HCT116 (cell line): Measurements from ENCODE around the gene TKFC. TPM values are rescaled to one million over a fixed set of nuclear protein-coding genes. Genes with fewer than 3 reads are reported as not detected.

ENCODE experiments used
- ATAC-seq: fragments of 200-7000 bp; cut with Tn5 transposase; 2 replicates; pipeline ENCODE4 v1.9.1; 2020; ENCODE audit warnings: mild to moderate bottlenecking, moderate library complexity
- BruUV-seq: library from RNA; stranded (reverse); fragments of 400-500 nt; replicated peaks from 2 replicates; lab custom pipeline; 2021; lab: Mats Ljungman, UMichigan
- CTCF ChIA-PET: fragments of 300-600 bp; sonication (Branson Sonifier 250); formaldehyde crosslinking; loops from one replicate; lab custom pipeline; 2021; ENCODE audit warnings: antibody characterized with exemption; lab: Charles Lee
- POLR2A ChIA-PET: fragments of 300-600, 350-600 bp; sonication (Branson Sonifier 250); formaldehyde crosslinking; loops from one replicate; lab custom pipeline; 2021; ENCODE audit warnings: antibody characterized with exemption; lab: Charles Lee
- RAD21 ChIA-PET, 2 experiments: fragments of 300-600 bp; sonication (Branson Sonifier 250); formaldehyde crosslinking; loops; one replicate each; lab custom pipeline; 2023; ENCODE audit warnings: low total read pairs in 2 of 2; ENCODE audit not compliant: uncharacterized antibody in 2 of 2, unreplicated experiment in 2 of 2, low non-redundant PET in 1 of 2; lab: Charles Lee
- DNase-seq: peaks from one replicate; pipeline ENCODE4 v3.0.0-alpha.2; 2010; ENCODE audit warnings: low read depth, low spot score
- H2AFZ ChIP-seq: fragments of 200-600 bp; shearing (Covaris generic), sonication (generic); 2 replicates; pipeline ENCODE4 v1.6.1; 2017; ENCODE audit warnings: low read depth, mixed run types, mixed read lengths, antibody characterized with exemption, low read length; ENCODE audit not compliant: poor library complexity, severe bottlenecking
- H3K27ac ChIP-seq: 2 replicates; pipeline ENCODE4 v1.5.1; 2012; ENCODE audit warnings: low read depth, low read length
- H3K27me3 ChIP-seq: fragments of 200-600 bp; sonication (generic); 2 replicates; pipeline ENCODE4 v1.6.1; 2016; ENCODE audit warnings: mixed run types, low read length, mixed read lengths; ENCODE audit not compliant: insufficient read depth
- H3K36me3 ChIP-seq, 2 experiments: fragments of 200-500 bp in 1 of 2; fragments of 200-600 bp in 1 of 2; sonication (Bioruptor generic) in 1 of 2; sonication (generic) in 1 of 2; 2 replicates each; pipeline versions ENCODE4 v1.5.1 to v1.6.1; 2014 to 2016; ENCODE audit warnings: low read length in 2 of 2, inconsistent platforms in 1 of 2, mixed read lengths in 1 of 2, mixed run types in 1 of 2; ENCODE audit not compliant: insufficient read depth in 2 of 2, control insufficient read depth in 1 of 2
- H3K4me1 ChIP-seq, 2 experiments: fragments of 200-600 bp in 1 of 2; sonication (generic) in 1 of 2; 2 replicates each; pipeline versions ENCODE4 v1.5.1 to v1.6.1; 2012 to 2017; ENCODE audit warnings: low read length in 2 of 2, inconsistent platforms in 1 of 2, mild to moderate bottlenecking in 1 of 2, mixed read lengths in 1 of 2, mixed run types in 1 of 2, moderate library complexity in 1 of 2; ENCODE audit not compliant: insufficient read depth in 2 of 2, control insufficient read depth in 1 of 2
- H3K4me2 ChIP-seq: fragments of 200-600 bp; sonication (generic); 2 replicates; pipeline ENCODE4 v1.6.1; 2017; ENCODE audit warnings: mixed run types, low read length, mixed read lengths
- H3K4me3 ChIP-seq, 2 experiments: fragments of 200-600 bp in 1 of 2; sonication (generic) in 1 of 2; replicated peaks in 1 of 2; 2 replicates each; pipeline ENCODE4 v1.5.1; 2011 to 2016; ENCODE audit warnings: low read length in 2 of 2, control low read depth in 1 of 2, low read depth in 1 of 2, mild to moderate bottlenecking in 1 of 2, mixed read lengths in 1 of 2, mixed run types in 1 of 2
- H3K79me2 ChIP-seq: fragments of 200-600 bp; sonication (generic); 2 replicates; pipeline ENCODE4 v1.6.1; 2017; ENCODE audit warnings: mild to moderate bottlenecking, mixed run types, low read length, moderate library complexity, mixed read lengths; ENCODE audit not compliant: insufficient read depth
- H3K9ac ChIP-seq: fragments of 200-600 bp; sonication (generic); 2 replicates; pipeline ENCODE4 v1.6.1; 2016; ENCODE audit warnings: low read length, mixed read lengths
- H3K9me2 ChIP-seq: fragments of 200-600 bp; sonication (generic), shearing (Covaris generic); 2 replicates; pipeline ENCODE4 v1.6.1; 2017; ENCODE audit warnings: mixed run types, mild to moderate bottlenecking, moderate library complexity; ENCODE audit not compliant: insufficient read depth
- H3K9me3 ChIP-seq, 2 experiments: fragments of 200-500 bp in 1 of 2; fragments of 200-600 bp in 1 of 2; sonication (Bioruptor generic) in 1 of 2; sonication (generic) in 1 of 2; 2 replicates each; pipeline ENCODE4 v1.6.1; 2014 to 2017; ENCODE audit warnings: low read length in 2 of 2, mixed read lengths in 2 of 2, inconsistent platforms in 1 of 2, low read depth in 1 of 2, mild to moderate bottlenecking in 1 of 2, mixed run types in 1 of 2, moderate library complexity in 1 of 2; ENCODE audit not compliant: control insufficient read depth in 1 of 2, insufficient read depth in 1 of 2
- H4K20me1 ChIP-seq: fragments of 200-600 bp; sonication (generic), shearing (Covaris generic); 2 replicates; pipeline ENCODE4 v1.6.1; 2017; ENCODE audit warnings: mixed run types, mild to moderate bottlenecking, moderate library complexity; ENCODE audit not compliant: insufficient read depth
- EZH2 ChIP-seq: fragments of 200-600 bp; sonication (generic); IDR thresholded peaks from 2 replicates; pipeline ENCODE4 v1.6.1; 2017; ENCODE audit warnings: antibody characterized with exemption, mixed run types
- FOSL1 ChIP-seq: IDR thresholded peaks from 2 replicates; pipeline ENCODE4 v1.6.1; 2012; ENCODE audit warnings: low read depth
- POLR2A ChIP-seq: IDR thresholded peaks from 2 replicates; pipeline ENCODE4 v1.7.0; 2011; ENCODE audit warnings: borderline replicate concordance; ENCODE audit not compliant: insufficient read depth, insufficient read length; ENCODE audit errors: extremely low read depth
- SP1 ChIP-seq: IDR thresholded peaks from 2 replicates; pipeline ENCODE4 v1.6.1; 2012; ENCODE audit warnings: low read depth
- ZBTB33 ChIP-seq: IDR thresholded peaks from 2 replicates; pipeline ENCODE4 v1.6.1; 2011; ENCODE audit warnings: mild to moderate bottlenecking, low read length, moderate library complexity; ENCODE audit not compliant: insufficient replicate concordance; ENCODE audit errors: extremely low read depth
- ZFX ChIP-seq: fragments of 450-650 bp; IDR thresholded peaks from 2 replicates; pipeline ENCODE4 v1.6.1; 2017
- intact Hi-C: fragments of 100-400 bp; cut with micrococcal nuclease; formaldehyde crosslinking; loops from 2 replicates; pipeline ENCODE4 v1.10.0; 2022
- total RNA-seq: library from RNA; stranded (reverse); gene quantifications from one replicate; pipeline ENCODE4 v1.2.1, GENCODE V29; 2021; ENCODE audit not compliant: unreplicated experiment
- TF ChIP-seq, protein P1 (sequence below), 3 experiments: fragments of 200-600 bp in 1 of 3; sonication (generic) in 1 of 3; IDR thresholded peaks in 2 of 3; conservative IDR thresholded peaks in 1 of 3; 2 replicates each; pipeline ENCODE4 v1.5.1; 2012 to 2017; ENCODE audit warnings: low read depth in 2 of 3, low read length in 2 of 3, antibody characterized with exemption in 1 of 3, borderline replicate concordance in 1 of 3, control low read depth in 1 of 3, mild to moderate bottlenecking in 1 of 3, mixed read lengths in 1 of 3, mixed run types in 1 of 3, moderate library complexity in 1 of 3; ENCODE audit not compliant: insufficient read depth in 1 of 3

TKFC gene
- total RNA-seq, 1 experiment from 2014 or later, result 156 TPM

DNA sequence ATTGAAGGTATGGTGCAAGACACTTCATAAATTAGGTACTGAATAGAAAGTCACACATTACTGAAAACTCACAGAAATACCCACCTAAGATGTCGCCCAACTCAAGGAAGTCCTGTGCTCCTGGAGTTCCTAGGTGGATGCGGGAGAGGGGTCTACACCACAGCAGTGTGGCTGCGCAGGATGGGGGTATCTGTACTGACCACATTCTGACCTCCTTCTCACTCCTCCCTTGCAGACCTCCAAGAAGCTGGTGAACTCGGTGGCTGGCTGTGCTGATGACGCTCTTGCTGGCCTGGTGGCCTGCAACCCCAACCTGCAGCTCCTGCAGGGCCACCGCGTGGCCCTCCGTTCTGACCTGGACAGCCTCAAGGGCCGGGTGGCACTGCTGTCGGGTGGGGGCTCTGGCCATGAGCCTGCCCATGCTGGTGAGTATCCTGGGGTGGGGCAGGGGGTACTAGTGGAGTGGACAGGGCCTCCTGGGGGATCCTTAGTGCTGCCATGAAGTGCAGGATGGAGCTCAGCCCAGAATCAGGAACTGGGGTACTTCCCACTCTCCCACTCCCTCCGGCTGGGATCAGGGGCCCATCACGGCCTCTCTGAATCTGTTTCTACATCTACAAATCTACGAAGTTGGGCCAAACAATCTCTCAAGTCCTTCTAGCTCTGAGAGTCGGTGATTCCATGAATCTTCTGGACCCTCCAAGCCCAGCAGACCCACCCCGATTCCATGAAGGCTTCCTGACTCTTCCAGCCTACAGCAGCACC, 4.9 kb downstream of the TKFC start:
- no peaks in the 10 kb centered on the region for H3K9me3 ChIP-seq
- peaks cover 5 to 9% of the 10 kb centered on the region in 2 experiments; a peak in 3 of 4 replicates for H3K36me3 ChIP-seq
- TF ChIP-seq FOSL1 (no peak), ZFX (no peak), SP1 (no peak), ZBTB33 (no peak)
- DNase-seq (no peak), ATAC-seq (no peak)
- H2AFZ ChIP-seq, result no peak overlapping the region
- POLR2A ChIA-PET, result no interaction called here
- no peaks in the 10 kb centered on the region for H3K27me3 ChIP-seq
- intact Hi-C loops, result loop anchor here (5.0 kb wide), 1 partner anchor 289 kb away; no protein-coding TSS in a partner anchor
- H3K79me2 ChIP-seq, result peaks cover 25% of the 10 kb centered on the region
- no peak overlapping the region for H3K4me2 ChIP-seq
- H3K27ac ChIP-seq, result no peak overlapping the region
- peaks cover 19 to 32% of the 10 kb centered on the region in 2 experiments for H3K4me1 ChIP-seq
- no peak overlapping the region for H3K9ac ChIP-seq
- H3K9me2 ChIP-seq, result no peaks in the 10 kb centered on the region
- BruUV-seq, result no TSS peak
- no peaks in the 10 kb centered on the region for H4K20me1 ChIP-seq
- H3K4me3 ChIP-seq, result no peak overlapping the region
- CTCF ChIA-PET, result interaction anchor here (4.6 kb wide), 1 partner anchor 46 kb away, joined by 120 read pairs; no protein-coding TSS in a partner anchor
- RAD21 ChIA-PET, result no interaction called here

DNA sequence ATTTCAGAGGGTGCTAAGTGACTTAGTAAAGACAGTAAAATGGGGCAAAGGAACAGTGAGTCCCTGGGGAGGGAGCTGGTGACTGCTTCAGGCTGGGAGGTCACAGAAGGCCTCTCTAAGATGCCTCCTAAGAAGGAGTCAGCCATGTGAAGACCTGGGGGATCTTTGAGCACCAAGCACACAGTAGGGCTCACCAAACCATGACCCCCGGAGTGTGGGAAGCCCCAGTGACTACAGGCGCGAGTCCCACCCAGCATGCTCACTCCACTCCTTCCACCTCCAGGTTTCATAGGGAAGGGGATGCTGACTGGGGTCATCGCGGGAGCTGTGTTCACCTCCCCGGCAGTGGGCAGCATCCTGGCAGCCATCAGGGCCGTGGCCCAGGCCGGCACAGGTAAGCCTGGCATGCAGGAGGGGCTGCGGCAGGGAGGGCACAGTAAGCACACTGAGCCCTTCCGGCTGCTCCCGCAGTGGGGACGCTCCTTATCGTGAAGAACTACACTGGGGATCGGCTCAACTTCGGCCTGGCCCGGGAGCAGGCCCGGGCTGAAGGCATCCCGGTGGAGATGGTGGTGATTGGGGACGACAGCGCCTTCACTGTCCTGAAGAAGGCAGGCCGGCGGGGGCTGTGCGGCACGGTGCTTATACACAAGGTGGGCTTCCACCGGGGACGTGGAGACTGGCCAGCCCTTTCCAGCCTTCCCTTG, 5.9 kb downstream of the TKFC start:
- Histone ChIP-seq H3K27me3 (no peaks in the 10 kb centered on the region), H4K20me1 (no peaks in the 10 kb centered on the region), H3K4me3 (no peak overlapping the region), H3K4me2 (no peak overlapping the region), H3K9ac (no peak overlapping the region)
- no peak for ATAC-seq
- intact Hi-C loops, result loop anchor here (5.0 kb wide), 1 partner anchor 288 kb away; no protein-coding TSS in a partner anchor
- POLR2A ChIA-PET, result no interaction called here
- TF ChIP-seq EZH2 (no peak), POLR2A (no peak)
- TF ChIP-seq, protein P1, sequence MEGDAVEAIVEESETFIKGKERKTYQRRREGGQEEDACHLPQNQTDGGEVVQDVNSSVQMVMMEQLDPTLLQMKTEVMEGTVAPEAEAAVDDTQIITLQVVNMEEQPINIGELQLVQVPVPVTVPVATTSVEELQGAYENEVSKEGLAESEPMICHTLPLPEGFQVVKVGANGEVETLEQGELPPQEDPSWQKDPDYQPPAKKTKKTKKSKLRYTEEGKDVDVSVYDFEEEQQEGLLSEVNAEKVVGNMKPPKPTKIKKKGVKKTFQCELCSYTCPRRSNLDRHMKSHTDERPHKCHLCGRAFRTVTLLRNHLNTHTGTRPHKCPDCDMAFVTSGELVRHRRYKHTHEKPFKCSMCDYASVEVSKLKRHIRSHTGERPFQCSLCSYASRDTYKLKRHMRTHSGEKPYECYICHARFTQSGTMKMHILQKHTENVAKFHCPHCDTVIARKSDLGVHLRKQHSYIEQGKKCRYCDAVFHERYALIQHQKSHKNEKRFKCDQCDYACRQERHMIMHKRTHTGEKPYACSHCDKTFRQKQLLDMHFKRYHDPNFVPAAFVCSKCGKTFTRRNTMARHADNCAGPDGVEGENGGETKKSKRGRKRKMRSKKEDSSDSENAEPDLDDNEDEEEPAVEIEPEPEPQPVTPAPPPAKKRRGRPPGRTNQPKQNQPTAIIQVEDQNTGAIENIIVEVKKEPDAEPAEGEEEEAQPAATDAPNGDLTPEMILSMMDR (IDR thresholded peaks at IDR 0.05 in 2 of 3, conservative IDR thresholded peaks at IDR 0.05 in 1 of 3; ENCODE audit: borderline replicate concordance in 1 of 3, insufficient read depth in 1 of 3, low read depth in 2 of 3, low read length in 2 of 3), result no peak
- TF ChIP-seq, all 23 proteins: peak for 0
- Histone ChIP-seq H3K79me2 (peaks cover 16% of the 10 kb centered on the region), H3K9me2 (no peaks in the 10 kb centered on the region), H3K27ac (no peak overlapping the region), H2AFZ (no peak overlapping the region), H3K9me3 (no peaks in the 10 kb centered on the region), H3K36me3 (peaks cover 9 to 10% of the 10 kb centered on the region in 2 experiments; a peak in 3 of 4 replicates), H3K4me1 (peaks cover 17 to 27% of the 10 kb centered on the region in 2 experiments)
- BruUV-seq, result no TSS peak
- CTCF ChIA-PET, result no interaction called here
- RAD21 ChIA-PET, result no interaction called here
- DNase-seq, result no peak
